HG02840 (cell line): ENCODE measurements around the gene FBXW5.

Experiments
- ATAC-seq: cut with Tn5 transposase; IDR thresholded peaks from one replicate; pipeline ENCODE4 v1.9.1; 2021; ENCODE audit warnings: mild to moderate bottlenecking, moderate library complexity, moderate number of reproducible peaks; ENCODE audit not compliant: unreplicated experiment, low FRiP score

The FBXW5 gene

GRCh38 chr9:136944519-136945332 lies at the start of gene FBXW5, which contains the start of gene C8G:
Gene FBXW5, minus strand, starts transcription at chr9:136944738. Its CDS starts 655 bp downstream, at chr9:136944083.
Gene C8G, plus strand, starts transcription at chr9:136945243. Its CDS starts 78 bp downstream, at chr9:136945321.
- peak; percentile 65 for ATAC-seq

- no peak for ATAC-seq
Measured at GRCh38 chr9:136992819-136993369, 48.4 kb upstream of the FBXW5 start.

GRCh38 chr9:136991993-136992818 lies 47.7 kb upstream of the FBXW5 start, which contains the start of gene PAXX:
Gene PAXX, plus strand, starts transcription at chr9:136992422. Its CDS starts 22 bp downstream, at chr9:136992444.
- ATAC-seq = peak; percentile 69

GRCh38 chr9:136990242-136990911 lies 45.8 kb upstream of the FBXW5 start:
- ATAC-seq = no peak

- ATAC-seq = no peak
Measured at GRCh38 chr9:136988872-136989271, 44.3 kb upstream of the FBXW5 start.

GRCh38 chr9:136985853-136986252 lies 41.3 kb upstream of the FBXW5 start:
- no peak for ATAC-seq

- no peak for ATAC-seq
Measured at GRCh38 chr9:136985027-136985602, 40.6 kb upstream of the FBXW5 start.

- ATAC-seq = no peak
Measured at GRCh38 chr9:136984464-136985026, 40.0 kb upstream of the FBXW5 start.

- no peak for ATAC-seq
Measured at GRCh38 chr9:136983656-136984314, 39.2 kb upstream of the FBXW5 start.

- ATAC-seq = no peak
Measured at GRCh38 chr9:136983167-136983566, 38.6 kb upstream of the FBXW5 start.

- ATAC-seq = no peak
Measured at GRCh38 chr9:136982232-136983051, 37.9 kb upstream of the FBXW5 start, which contains the start of gene LCNL1. Gene LCNL1, plus strand, starts transcription at chr9:136982993. Its CDS starts 594 bp downstream, at chr9:136983587.

- no peak for ATAC-seq
Measured at GRCh38 chr9:136981588-136982231, 37.2 kb upstream of the FBXW5 start.

GRCh38 chr9:136980669-136981478 lies 36.3 kb upstream of the FBXW5 start:
- no peak for ATAC-seq

- ATAC-seq = no peak
Measured at GRCh38 chr9:136979769-136980587, 35.4 kb upstream of the FBXW5 start.

GRCh38 chr9:136978865-136979544 lies 34.5 kb upstream of the FBXW5 start:
- no peak for ATAC-seq
